OCI-LY3 (cell line): ENCODE measurements around the gene GPER1.

Source experiments
- CTCF ChIP-seq: fragments of 200-600, 300-600 bp; sonication (generic); IDR thresholded peaks from 2 replicates; pipeline ENCODE4 v1.5.1; 2014; ENCODE audit warnings: antibody characterized with exemption, low read length, low read depth
- EZH2phosphoT487 ChIP-seq: fragments of 200-600 bp; shearing (Covaris generic); IDR thresholded peaks from 2 replicates; pipeline ENCODE4 v1.6.1; 2018; ENCODE audit warnings: antibody characterized with exemption, mixed run types, low read depth

GRCh38 chr7:1090686-1091643 lies 3.1 kb downstream of the GPER1 start:
- TF ChIP-seq EZH2phosphoT487 = no peak
- TF ChIP-seq CTCF = no peak
